Measurements from ENCODE around the gene KLC3.

Gene KLC3

DNA sequence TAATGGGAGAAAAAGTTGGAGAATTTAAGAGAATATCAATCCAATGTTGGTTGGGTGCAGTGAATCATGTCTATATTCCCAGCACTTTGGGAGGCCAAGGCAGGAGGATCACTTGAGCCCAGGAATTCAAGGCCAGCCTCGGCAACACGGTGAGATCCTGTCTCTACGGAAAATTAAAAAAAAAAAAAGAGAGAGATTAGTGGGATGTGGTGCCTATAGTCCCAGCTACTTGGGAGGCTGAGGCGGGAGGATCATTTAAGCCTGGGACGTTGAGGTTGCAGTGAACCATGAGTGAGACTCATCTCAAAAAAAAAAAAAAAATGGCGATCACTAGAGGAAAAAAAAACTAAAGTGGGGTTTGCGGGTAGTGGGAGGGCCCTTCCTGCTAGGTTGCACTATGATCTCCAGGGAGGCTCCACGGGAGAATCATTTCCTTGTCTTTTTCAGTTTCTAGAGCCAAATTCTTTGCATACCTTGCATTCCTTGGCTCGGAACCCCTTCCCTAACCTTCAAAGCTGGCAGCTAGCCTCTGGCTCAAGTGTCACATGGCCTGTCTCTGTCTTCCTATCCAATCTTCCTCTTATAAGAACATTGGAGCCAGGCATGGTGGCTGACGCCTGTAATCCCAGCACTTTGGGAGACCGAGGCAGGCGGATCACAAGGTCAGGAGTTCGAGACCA is 35.6 kb downstream of the KLC3 start:
- no peak for DNase-seq (ENCODE audit: low read depth in 2 of 2)

DNA sequence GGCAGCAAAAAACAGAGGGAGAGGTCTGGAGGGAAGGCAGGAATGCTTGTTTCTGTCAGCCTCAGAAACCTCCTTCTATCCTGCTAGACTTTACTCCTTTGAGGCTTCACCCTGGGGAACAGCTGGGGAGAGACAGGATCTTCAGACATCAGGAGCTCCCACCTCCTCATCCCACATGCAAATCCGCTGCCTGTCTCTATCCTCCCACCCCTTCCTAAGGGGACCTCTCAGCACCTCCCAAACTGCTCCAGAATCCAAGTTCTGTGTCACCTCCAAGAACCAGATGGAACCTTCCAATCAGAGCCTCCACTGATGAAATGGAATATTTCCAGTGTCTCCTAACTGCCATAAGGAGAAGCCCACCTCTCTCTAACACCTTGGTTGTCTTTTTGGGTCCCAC is 39.6 kb downstream of the KLC3 start:
- no peak for DNase-seq (ENCODE audit: low read depth in 2 of 2)

DNA sequence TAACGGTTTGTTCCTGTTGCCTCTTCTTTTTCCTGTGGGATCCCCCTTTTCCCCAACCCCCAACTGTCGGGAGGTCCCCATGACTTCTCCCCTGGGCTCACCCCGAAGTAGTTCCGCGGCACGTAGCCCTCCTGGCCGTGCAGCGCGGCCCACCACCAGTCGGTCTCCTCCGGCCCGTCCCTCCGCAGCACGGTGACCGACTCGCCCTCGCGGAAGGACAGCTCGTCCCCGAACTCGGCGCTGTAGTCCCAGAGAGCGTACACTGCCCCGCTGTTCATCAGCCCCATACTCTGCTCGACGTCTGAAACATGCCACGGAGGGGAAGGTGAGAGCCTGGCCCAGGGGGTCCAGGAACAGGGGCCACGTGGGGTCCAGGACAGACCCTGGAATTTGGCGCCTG is 41.9 kb downstream of the KLC3 start:
- DNase-seq (ENCODE audit: low read depth in 2 of 2) = no peak

DNA sequence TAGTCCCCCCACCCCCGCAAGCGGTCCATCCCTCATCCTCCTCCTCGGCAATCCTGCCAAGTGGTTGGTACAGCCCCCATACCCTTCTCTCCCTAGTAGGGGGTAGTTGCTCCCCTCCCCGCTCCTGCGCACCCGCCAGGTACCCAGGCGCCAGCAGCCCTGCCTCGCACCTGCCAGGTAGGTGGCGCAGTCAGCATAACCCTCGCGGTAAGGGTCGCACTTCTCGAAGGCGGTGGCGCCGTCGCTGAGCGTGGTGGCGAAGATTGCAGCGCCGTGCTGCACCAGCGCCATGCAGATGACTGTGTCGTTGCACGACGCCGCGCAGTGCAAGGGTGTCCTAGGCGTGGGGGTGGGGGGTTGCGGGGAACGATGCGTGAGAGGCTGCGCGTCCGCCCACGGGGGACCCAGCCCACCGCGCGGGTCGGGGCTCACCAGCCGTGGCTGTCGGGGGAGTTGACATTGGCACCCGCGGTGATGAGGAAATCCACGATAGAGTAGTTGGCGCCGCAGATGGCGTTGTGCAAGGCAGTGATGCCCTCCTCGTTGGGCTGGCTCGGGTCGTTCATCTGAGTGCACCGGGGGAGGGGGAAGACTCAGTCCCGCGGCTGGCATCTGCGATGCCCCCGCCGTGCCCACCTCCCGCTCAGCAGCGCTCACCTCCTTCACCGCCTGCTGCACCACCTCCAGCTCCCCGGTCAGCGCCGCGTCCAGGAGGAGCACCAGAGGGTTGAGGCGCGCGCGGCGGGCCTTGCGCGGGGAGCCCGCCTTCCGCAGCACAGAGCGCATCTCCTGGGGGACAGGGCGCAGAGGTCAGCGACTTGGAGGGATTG is 45.1 kb downstream of the KLC3 start:
- DNase-seq (ENCODE audit: low read depth in 2 of 2) = no peak

DNA sequence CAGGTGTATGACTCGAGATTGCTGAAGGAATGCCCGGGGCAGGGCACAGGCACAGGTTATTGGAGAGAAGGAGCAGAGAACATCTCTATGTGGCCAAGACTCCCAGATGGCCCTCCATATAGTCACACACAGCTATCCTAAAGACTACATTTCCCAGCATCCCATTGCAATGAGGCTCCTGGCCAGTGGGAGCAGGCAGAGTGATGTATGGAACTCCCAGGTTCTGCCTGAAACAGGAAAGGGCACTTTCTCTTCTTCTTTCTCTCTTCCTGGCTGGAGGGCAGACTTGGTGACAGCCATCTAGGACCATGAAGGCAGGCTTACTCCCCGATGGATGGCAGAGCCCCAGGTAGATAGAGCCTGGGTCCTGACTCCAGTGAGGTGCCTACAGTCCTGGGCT is 50.8 kb downstream of the KLC3 start:
- no peak for DNase-seq (ENCODE audit: low read depth in 2 of 2)

DNA sequence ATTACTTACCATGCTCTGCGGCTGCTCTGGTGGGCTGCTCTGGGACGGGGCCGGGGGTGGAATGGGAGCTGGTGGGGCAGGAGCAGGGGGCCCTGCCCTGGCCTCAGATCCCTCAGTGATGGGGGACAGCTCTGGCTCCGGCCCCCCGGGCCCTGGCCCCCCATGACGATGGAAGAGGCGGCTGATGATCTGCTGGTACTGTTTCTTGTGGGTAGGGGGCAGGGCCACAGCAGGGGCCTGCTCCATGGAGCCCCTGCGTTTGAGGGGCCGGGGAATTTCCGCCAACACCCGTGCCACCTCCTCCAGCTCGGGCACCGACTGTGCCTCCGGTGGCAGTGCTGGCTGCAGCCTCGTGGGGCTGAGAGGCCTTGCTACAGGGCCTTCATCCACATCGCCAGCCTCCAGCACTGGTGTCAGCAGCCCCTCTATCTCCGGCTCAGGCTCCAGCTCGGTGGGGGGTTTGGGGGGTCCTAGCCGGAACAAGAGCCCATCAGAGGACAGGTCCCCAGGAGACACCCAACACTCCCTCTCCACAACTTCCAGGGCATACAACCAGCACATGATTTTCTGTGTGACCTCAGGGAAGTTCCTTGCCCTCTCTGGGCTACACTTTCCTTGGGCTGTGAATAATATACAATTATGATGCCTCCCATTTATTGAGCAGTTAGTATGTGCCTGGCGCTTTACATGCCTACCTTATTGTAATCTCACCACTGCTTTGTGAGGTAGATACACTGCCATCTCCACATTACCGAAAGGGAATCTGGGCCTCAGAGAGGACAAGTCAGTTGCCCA is 51.5 kb downstream of the KLC3 start:
- no peak for DNase-seq (ENCODE audit: low read depth in 2 of 2)

DNA sequence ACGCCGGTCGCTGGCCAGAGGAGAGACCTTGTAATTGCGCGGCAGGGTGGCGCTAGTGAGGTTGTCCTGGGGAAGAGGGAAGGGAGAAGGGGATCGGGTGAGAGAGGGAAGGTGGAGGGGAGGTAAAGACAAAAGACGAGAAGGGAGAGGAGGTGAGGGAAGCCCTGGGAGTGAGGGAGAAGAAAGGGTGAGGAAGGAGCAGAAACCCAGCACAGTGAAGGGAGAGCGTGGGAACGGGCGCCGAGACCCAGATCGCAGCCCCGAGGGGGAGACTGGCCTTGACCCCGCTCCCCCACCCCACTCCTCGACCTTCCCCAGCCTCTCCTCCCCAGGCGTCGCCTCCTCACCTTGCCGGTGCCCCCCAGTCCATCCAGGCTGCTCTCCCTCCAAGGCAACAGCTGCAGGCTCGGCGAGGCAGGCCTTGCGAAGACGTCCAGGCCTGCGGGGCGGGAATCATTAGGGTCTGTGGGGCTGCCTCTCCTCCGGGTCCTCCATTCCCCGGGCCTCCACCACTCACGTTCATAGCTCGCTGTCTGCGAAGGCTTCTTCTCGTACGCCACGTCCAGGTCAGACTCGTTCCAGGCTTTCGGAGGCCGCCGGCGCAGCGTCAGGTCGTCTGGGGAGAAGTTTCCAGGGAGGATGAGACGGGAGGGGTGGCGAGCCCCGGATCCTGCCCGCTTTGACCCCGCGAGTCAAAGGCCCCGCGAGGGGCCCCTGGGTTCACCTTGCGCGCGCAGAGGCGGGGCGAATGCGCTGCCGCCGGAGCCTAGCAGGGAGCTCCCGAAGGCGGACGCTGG is 55.5 kb downstream of the KLC3 start:
- DNase-seq (ENCODE audit: low read depth in 2 of 2) = no peak

DNA sequence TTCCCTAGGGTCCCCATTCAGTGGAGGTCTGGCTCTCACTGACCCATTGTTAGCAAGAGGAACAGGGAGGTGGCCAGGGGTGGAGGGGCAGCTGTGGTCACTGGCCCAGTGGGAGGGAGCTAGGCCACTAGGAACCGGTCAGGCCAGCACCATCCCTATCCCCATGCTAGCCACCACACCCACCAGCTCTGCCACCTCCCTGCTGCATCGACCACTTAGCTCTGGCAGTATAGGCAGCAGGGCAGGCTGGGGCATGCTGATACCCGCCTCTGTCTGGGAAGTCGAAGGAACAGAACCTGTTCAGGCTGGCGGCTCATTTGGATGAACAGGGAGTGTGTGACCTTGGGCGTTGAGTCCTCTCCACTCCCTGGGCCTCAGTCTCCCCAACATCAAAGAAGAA is 59.6 kb downstream of the KLC3 start:
- no peak for DNase-seq (ENCODE audit: low read depth in 2 of 2)

Data from activated CD8-positive, alpha-beta memory T cell treated with anti-CD3 and anti-CD28 coated beads for 4 hours (primary cell).